Heart left ventricle (tissue), 13 donors: Measurements from ENCODE around the gene MEFV.
"Not testable (repeated sequence)": the region's sequence is repeated elsewhere in the genome, so short reads cannot be mapped to it uniquely, and the experiment has no call there.

Experiments used
- POLR2A ChIP-seq, 2 donors: fragments of 450-650 bp; IDR thresholded peaks; one replicate each; pipeline ENCODE4 v1.6.1; 2017; ENCODE audit warnings: antibody characterized with exemption in 2 of 2, mild to moderate bottlenecking in 2 of 2, moderate library complexity in 2 of 2
- TF ChIP-seq, protein P1 (sequence below), 12 donors: fragments of 200-600 bp; sonication (generic) in 4 of 12; IDR thresholded peaks; one replicate each; pipeline versions ENCODE4 v1.5.0 to v1.8.0; 2018 to 2022; ENCODE audit warnings: antibody characterized with exemption in 12 of 12, mild to moderate bottlenecking in 5 of 12
- donor health status: ischemic (EF 13 %, LVEDD 7.1; RV severe dilation, severe dysfunction).
- donor health status: DM: no; HTN: yes; CAD: no.
- donor health status: DM: no; HTN: no; CAD: no.
- donor health status: ischemic (EF 25% LVEDD 6.9; RV normal size, moderate dysfunction).
- donor health status: ischemic (EF 25% LVEDD 5.7; RV mildly dilated, moderate dysfunction).
- donor health status: ischemic (EF 35%, LVEDD 5.7; RV mildly dilated, moderate dysfunction).
- donor health status: nonischemic (EF 11% LVEDD 7.7; RV severe dilation, severe dysfunction).
- donor health status: DM: yes; HTN: yes; CAD: no.
- donor health status: PGD.
- donor health status: ischemic (EF 29% LVEDD 5.4; RV normal size, mild dysfunction).
- donor health status: nonischemic (EF 23%, LVEDD 6.1; RV moderate dilation, normal function).

GRCh38 chr16:3197694-3198333 is 58.6 kb downstream of the MEFV start:
- TF ChIP-seq, protein P1, sequence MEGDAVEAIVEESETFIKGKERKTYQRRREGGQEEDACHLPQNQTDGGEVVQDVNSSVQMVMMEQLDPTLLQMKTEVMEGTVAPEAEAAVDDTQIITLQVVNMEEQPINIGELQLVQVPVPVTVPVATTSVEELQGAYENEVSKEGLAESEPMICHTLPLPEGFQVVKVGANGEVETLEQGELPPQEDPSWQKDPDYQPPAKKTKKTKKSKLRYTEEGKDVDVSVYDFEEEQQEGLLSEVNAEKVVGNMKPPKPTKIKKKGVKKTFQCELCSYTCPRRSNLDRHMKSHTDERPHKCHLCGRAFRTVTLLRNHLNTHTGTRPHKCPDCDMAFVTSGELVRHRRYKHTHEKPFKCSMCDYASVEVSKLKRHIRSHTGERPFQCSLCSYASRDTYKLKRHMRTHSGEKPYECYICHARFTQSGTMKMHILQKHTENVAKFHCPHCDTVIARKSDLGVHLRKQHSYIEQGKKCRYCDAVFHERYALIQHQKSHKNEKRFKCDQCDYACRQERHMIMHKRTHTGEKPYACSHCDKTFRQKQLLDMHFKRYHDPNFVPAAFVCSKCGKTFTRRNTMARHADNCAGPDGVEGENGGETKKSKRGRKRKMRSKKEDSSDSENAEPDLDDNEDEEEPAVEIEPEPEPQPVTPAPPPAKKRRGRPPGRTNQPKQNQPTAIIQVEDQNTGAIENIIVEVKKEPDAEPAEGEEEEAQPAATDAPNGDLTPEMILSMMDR (IDR thresholded peaks at IDR 0.05), result not testable (repeated sequence)
- TF ChIP-seq POLR2A (IDR thresholded peaks at IDR 0.05), result not testable (repeated sequence)
